HG03159 (cell line): Measurements from ENCODE around the gene AFAP1L1.

Source experiments
- ATAC-seq: cut with Tn5 transposase; IDR thresholded peaks from one replicate; pipeline ENCODE4 v1.9.1; 2021; ENCODE audit warnings: mild to moderate bottlenecking, moderate library complexity; ENCODE audit not compliant: unreplicated experiment

The AFAP1L1 gene

GRCh38 chr5:149310947-149311658 is 39.4 kb downstream of the AFAP1L1 start:
- no peak for ATAC-seq

DNA sequence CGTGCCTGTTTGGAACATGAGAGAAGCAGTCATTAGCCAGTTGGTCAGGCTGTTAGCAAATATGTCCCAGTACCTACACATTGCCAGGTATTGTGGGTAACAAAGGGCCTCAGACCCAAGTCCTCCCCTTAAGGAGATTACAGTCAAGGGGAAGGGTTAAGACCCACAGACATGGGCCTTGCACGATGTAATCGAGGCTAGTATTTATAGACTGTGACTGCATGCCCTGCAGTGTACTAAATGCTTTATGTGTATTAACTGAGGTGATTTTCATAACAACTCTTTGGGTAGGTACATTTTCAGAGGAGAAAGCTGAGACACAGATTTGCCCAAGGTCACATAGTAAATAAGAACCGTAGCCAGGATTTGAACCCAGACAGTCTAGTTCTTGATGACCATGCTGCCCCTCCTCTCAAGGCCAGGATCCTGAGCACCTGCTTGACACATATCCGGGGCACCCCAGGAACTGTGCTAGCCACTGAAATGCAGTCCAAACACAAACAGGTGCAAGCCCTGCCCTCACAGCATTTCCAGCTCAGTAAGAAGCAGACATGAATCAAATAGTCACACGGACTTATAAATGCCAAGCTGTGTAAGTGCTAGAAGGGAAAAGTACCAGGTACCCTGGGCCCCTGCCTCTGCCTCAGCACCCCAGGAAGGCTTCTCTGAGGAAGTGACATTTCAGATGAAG is 41.6 kb downstream of the AFAP1L1 start:
- no peak for ATAC-seq

DNA sequence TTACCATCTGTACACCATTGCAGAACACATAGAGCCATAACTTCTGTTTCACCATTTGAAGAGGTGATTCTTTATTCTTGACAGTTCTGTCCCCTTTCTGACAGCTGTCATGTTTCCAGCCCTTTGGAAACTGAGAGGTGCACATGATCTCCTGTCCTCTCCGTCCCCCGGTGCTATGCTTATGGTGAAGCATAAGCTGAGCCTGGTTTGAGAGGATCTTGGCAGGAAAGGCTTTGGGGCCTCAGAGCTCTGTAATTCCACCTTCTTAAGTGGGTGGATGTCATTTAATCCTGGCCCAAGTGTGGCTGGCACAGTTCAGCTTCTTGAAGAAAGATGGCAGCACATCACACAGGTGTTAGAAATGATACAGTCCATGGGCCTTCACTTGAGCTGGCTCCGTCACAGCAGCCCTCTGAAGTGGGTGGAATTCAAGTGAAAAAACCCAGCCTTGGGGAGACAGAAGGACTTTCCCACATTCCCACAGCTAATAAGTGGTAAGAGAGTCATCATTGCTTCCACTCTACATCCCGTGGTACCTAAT is 43.0 kb downstream of the AFAP1L1 start:
- no peak for ATAC-seq

DNA sequence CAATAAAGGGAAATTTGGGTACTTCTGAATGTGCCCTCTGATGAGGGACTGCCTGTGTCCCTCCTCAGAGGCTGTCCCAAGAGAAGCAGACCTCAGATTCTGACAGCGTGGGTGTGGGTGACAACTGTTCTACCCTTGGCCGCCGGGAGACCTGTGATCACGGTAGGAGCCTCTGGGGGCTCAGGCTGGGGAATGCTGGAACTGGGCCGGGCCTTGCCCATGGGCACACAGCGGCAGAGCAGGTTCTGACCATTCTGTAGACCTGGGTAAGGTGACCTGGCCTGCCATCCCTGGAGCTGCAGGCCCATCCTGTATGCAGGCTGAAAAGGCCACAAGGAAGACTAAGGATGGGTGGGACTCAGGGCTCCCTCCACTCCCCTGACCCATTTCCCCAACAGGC is 44.1 kb downstream of the AFAP1L1 start:
- no peak for ATAC-seq

GRCh38 chr5:149317281-149318048 is 45.8 kb downstream of the AFAP1L1 start:
- ATAC-seq = peak; percentile 72

DNA sequence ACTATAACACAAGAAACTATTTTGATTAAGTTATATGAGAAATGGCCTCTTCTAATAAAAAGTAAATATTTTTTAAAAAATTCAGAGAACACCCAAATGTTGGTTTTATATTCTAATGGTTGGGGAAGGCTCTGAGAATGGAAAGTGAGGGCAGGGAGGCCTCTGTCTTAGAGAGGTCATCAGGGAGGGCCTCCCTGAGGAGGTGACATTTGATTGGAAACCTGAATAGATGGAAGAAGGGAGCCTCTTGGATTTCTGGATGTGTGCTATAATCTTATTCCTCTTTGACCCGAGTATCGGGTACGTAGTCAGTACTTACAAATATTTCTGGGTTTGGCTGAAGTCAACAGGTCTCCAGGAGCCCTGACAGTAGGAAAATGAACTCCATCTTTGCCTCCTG is 47.5 kb downstream of the AFAP1L1 start:
- ATAC-seq = no peak

DNA sequence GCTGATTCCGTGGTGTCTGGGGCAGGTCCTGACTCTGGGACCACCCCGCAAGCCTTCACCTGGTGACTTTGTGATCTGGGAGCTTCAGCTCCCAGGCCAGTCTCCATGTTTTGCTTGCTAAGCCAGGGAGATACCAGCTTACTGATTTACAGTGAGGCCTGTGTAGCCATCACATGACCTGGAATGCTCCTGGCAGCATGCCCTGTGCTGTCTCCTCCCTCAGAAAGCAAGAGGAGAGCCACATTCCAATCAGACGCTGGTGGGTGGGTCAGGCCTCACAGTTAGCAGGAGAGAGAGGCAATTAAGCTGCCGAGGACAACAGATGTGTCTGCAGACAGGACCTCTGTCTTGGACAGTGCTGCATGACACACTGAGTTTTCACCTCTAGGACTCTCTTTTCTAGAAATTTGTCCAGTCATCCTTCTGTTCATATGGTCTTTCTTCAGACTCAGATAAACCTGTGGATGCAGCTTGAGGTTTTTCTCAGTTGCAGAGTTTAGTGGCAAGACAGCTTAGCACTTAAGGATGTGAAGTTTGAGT is 49.2 kb downstream of the AFAP1L1 start:
- ATAC-seq = no peak

GRCh38 chr5:149322518-149322917 is 50.9 kb downstream of the AFAP1L1 start:
- ATAC-seq = no peak

GRCh38 chr5:149323210-149323609 is 51.6 kb downstream of the AFAP1L1 start:
- no peak for ATAC-seq

GRCh38 chr5:149323621-149324205 is 52.1 kb downstream of the AFAP1L1 start:
- ATAC-seq = no peak

- no peak for ATAC-seq
Observed at GRCh38 chr5:149324641-149325040, 53.0 kb downstream of the AFAP1L1 start.

DNA sequence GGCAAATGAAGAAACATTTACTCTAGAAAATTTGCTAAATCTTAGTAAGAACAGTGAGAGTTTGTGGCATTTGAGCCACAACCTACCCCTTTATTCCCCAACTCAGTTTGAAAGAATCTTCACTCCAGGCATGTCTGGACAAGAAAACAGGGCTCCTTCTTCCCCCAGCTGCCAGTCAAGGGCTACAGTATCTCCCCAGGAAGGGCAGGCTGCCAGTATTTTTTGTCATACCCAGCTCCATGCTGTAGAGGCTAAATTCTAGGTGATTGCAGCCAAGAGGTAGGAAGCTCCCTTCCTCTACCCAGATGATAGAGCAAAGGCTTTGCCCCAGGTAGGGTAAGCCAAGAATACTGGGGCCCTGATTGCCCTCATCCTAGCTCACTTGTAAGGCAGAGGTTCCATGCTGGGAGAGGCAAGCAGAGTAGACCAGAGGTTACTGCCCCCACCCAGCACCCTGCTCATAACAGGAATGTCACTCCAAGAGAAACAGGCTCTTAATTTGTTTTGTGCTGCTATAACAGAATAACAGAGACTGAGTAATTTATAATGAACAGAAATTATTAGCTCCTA is 53.6 kb downstream of the AFAP1L1 start:
- no peak for ATAC-seq

GRCh38 chr5:149325894-149326293 is 54.2 kb downstream of the AFAP1L1 start:
- no peak for ATAC-seq

- no peak for ATAC-seq
Observed at GRCh38 chr5:149326611-149327010, 55.0 kb downstream of the AFAP1L1 start.

- ATAC-seq = no peak
Observed at GRCh38 chr5:149328177-149328576, 56.5 kb downstream of the AFAP1L1 start.

- no peak for ATAC-seq
Observed at GRCh38 chr5:149333711-149334443, 62.2 kb downstream of the AFAP1L1 start.

- ATAC-seq = no peak
Observed at GRCh38 chr5:149337736-149338135, 66.1 kb downstream of the AFAP1L1 start.

- no peak for ATAC-seq
Observed at GRCh38 chr5:149338364-149338763, 66.7 kb downstream of the AFAP1L1 start.

- no peak for ATAC-seq
Observed at GRCh38 chr5:149340920-149341319, 69.3 kb downstream of the AFAP1L1 start.

- no peak for ATAC-seq
Observed at GRCh38 chr5:149341876-149342275, 70.2 kb downstream of the AFAP1L1 start.
